Ecto neural progenitor cell (in vitro differentiated cells): ENCODE results near the gene KCNMA1.

Source experiments
- DNase-seq: peaks from one replicate; pipeline ENCODE4 v3.0.0-alpha.2; 2018; ENCODE audit warnings: low spot score

The KCNMA1 gene

GRCh38 chr10:77180794-77181193 is 456.8 kb downstream of the KCNMA1 start:
- DNase-seq = no peak

GRCh38 chr10:77180104-77180503 is 457.5 kb downstream of the KCNMA1 start:
- DNase-seq = no peak

DNA sequence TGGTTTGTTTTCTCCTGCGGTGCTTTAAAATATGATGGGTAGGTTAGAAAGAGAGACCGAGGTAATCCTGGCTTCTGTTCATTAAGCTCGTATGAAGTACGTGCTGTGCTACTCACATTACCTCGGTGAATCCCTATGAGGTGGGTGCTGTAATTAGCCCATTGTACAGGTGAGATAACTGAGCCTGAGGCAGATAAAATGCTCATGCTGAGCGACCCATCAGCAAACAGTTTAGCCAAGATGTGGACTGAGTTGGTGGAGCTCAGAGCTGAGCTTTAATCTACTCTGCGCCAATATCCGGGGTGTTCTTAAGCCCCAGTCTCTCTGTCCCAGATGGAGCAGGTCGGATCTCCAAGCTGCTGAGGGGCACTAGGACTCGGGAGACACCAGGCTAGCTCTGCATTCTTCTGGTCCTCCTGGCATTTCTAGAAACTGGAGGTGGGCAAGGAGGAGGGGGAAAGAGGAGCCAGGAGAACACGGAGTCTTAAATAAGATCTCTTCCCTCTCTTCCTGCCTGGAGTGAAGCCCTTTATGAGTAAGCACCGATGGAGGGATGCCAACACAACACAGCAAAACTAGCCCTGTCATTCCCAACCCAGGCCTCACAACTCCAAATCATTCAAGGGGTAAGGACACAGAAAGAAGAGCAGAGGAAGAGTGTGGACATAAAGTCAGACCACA is 458.5 kb downstream of the KCNMA1 start:
- no peak for DNase-seq

DNA sequence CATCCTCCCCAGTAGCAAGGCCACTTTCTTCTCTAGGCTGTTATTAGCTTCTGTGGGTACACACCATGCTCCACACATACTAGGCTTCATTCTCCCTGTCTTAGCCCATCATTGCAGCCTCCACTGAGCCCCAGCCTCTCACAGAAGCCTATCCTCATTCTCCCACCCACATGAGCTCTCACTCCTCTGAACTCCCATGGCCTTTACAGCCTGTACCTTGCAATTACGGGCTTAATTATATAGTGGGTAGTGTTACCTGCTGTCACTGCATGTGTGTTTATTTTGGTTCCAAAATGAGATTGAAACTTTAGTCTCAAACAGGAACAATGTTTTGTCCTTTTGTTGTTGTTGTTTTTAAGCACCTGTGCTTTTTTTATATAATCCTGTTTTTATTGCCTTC is 460.0 kb downstream of the KCNMA1 start:
- DNase-seq = no peak

GRCh38 chr10:77177161-77177560 is 460.4 kb downstream of the KCNMA1 start:
- no peak for DNase-seq

DNA sequence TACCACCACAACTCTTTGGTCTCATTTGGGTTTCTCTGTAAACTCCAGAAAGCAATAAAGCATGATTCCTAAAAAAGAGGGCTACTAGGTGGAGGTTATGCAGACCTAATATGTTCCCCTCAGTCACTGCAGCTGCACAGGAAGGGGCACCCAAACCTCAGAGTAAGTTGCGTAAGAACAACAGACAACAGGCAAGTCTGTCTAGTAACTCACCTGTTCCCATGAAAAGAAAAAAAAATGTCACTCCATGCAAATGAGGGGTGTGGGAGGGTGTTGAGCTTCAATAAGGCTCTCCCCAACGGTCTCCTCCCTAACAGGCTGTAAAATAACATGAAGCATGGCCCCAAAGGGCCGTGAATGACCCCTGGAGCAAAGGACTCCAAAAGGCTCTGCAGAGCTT is 461.4 kb downstream of the KCNMA1 start:
- DNase-seq = no peak

DNA sequence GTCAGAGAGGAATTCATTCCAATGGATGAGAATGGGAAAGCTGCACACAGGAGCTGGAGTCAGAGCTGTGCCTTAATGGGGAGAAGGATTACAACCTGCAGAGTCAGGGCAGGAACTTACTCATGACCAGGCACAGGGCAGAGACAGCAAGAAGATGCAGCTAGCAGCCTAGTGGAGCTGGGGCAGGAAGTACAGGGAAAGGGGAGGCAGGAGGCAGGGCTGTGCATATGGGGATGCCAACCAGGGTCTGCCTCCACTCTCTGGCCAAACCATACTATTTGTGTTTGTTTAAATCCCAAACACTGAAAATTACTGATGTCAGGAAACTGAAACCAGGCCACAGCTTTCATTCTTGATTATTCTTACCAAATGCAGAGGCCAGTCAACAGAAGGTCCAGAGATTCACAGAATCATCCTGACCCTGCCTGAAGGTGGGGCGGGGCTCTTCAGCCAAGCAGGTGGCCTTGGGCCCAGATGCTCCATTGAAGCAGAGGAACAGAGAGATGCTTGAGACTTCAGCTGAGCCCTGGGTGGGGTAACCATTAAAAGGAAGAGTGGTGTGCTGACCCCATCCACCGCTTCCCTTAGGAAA is 461.9 kb downstream of the KCNMA1 start:
- DNase-seq = no peak

GRCh38 chr10:77173615-77174461 is 463.8 kb downstream of the KCNMA1 start:
- peak; percentile 80 for DNase-seq

DNA sequence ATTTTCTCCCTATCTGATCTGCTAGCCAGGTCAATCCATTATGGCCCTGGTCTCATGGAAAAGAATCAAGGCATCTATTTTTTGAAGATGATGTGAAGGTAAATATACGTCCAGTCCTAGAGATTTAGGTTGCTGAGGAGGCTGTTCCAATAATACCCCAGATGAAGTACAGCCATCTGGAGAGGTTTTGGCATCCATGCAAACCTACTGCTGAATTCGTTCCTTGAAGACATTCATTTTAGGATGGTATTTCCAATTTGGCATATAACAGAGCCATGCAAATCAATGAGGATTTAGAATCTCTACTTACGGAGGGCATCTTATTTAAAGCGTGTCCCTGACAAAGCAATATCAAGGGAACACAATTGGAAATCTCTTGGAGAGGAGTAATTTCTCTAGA is 465.5 kb downstream of the KCNMA1 start:
- DNase-seq = no peak

GRCh38 chr10:77168861-77169260 is 468.7 kb downstream of the KCNMA1 start:
- no peak for DNase-seq

GRCh38 chr10:77168161-77168560 is 469.4 kb downstream of the KCNMA1 start:
- DNase-seq = no peak

DNA sequence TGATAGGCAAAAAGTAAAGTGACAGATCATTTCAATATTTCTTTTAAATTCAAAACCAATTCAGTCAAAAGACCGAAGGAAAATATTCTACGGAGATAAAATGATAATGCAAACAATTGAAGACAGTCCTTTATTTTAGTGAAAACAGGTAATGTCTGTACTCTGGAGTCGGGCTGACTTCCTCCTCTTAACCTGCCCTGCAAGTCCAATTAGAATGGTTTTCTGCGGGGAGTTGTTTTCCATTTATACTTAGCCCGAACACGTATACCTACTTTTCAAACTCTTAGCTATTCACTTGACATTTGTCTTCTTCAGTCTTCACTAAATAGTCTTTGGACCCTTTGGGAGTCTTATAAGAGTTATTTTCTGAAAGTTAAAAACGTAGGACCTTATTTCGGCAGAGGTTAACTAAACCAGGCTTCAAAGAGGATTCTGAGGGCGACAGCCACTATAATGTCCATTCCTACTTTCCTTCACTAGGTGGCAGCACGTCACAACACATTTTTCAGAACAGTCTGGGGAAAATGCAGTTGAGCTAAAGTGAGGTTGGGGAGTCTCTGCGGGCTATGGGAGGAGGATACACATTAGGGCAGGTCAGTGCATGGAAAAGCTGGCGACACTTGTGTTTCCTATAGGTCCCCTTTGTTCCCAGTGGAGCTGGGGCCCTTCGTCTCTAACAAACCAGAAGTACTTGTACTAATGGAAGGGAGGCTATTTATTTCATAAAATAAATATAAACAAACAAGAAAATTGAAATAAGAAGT is 472.0 kb downstream of the KCNMA1 start:
- peak; percentile 68 for DNase-seq

DNA sequence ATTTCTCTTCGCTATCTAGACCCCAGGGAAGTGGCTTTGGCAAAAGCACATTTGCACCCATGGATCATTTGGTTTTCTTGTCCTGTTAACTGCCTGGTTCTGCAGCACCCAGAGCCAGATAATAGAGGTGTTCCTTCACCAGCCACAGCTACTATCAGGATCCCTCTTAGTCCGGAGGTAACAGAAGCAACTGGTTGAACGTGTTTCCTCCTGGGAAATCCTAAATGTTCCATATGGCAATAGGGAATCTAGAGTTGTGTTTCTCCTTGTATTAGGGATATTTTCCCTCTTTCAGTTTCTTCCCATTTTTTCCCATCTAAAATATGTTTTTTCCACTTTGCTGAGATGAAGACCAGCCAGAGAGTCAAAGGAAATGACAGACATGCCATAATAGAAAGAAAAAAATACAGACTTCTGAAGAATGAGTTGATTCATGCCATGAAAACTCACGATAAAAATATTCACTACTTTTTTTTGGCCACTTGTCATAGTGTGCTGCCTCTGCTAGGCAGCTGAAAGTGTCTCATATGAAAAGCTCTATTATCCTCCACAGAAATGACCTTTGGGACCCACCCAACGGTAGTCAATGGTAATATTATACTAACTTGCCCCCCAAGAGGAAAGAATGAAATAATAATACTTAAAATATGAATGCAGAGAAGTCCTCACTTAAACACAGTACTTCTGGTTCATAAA is 472.8 kb downstream of the KCNMA1 start:
- DNase-seq = no peak

DNA sequence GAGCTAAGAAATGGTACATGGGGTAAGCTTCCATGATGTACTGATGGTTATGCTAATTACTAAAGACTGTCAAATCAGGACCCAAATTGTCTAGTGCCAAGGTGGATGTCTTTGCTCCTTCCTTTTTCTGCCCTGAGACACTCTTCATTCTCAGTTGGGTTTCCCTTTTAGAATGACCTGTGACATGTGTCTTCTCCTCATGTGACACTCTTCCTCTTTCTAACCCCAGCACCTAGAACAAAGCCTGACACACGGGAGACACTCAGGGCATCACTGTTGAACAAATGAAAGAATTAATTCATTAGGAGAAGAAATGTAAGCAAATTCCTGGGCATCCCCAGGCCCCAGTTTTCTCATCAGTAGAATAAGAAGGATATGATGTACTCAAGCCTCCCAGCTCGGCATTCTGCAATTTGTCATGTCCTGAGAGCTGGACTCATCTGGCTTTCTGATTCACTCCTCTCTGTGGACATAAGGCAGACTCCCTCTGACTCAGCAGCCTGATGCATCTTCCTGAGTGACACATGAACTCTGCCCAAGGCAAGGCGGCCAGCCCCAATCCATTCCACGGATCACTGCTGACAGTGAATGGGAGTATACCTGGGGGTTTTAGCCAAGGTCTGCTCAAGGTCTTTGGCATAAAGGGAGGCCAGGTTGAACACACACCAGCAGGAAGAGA is 473.8 kb downstream of the KCNMA1 start:
- no peak for DNase-seq

DNA sequence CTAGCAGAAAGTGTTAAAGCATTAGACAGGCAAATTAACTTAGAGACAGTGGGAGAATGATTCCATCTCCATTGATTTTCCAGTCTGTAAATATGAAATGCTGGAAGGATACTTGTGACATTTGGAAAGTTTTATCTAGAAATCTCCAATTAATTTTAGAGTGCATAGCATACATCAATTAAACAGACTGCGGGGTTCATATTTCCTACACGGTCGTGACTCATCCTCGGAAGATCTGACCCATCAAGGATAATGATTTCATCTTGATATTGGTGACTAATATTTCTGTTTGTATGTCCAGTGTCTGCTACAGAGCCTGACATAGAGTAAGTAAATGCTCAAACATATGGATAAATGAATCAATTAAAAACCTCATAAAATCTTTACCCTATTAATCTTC is 474.9 kb downstream of the KCNMA1 start:
- no peak for DNase-seq

DNA sequence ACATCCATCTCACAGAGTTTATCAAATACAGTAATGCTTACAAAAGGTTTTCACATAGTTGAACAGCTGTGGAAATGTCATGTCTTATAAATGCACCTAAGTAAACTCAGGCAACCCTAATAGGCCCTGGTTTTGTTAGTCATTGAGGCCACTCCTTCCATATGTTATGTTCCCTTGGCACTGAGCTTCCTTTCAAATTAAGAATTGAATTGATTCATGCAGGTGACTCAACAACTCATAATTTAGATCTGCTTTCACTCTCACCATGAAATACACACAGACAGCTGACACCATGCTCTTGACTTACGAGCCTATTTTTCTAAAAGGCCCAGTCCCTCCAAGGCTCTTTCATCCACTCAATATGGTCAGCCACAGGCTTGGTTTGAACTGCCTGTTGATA is 476.9 kb downstream of the KCNMA1 start:
- no peak for DNase-seq

DNA sequence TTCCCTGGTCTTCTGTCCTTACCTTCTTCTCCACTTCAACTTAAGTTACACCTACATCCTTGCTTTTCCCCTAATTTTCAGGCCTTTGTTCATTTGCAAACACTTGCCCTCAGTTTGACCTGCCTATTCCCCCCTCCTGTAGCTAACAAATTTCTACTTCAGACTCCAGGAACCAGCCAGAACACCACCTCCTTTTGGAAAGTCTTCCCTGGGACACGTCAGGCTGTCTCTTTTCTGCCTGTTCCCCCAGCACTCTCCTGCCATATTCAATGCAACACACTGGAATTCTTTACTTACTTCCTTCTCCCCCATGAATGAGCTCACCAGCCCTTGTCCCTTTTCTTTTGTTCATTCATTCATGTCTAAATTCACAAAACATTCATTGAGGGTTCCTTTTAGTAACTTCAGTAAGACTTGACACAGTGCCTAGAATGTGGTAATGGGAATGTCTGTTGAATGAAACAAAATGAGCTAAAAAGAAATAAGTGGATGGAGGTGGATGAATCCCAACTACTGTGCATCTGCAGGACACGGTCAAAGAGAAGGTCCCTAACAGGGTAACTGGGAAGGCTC is 478.0 kb downstream of the KCNMA1 start:
- DNase-seq = no peak

GRCh38 chr10:77158666-77159065 is 478.9 kb downstream of the KCNMA1 start:
- DNase-seq = no peak

DNA sequence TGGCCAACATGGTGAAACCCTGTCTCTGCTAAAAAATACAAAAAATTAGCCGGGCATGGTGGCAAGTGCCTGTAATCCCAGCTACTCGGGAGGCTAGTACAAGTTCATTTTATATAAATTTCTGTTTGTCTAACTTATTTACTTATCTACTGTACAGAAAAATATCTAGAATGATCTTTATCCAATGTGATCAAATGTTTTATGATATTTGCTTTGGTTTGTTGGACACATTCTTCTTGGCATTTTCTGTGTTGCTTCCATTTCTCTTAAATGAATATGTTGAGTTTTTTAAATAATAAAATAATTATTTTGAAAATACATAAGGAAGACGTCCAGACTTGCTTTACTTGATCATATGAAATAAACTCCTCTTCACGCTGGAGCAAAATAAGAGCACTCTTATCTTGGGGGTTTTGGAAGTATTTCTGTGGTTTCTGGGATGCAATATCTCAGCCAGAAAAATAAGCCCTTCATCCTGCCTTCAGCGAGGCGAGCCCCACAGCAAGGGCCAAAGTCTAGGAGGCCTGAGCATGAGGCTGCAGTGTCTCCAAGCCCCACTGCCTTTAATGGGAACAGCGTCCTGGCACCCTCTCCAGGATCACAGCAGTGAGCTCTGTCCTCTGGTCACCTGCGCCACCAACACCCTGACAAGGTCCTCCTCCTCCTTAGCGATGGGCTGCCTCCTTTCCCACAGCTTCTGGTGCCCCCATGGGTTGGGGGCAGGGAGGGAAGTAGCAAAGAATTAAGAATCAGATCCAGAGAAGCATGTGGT is 480.2 kb downstream of the KCNMA1 start:
- DNase-seq = no peak

GRCh38 chr10:77156406-77156879 is 481.2 kb downstream of the KCNMA1 start:
- no peak for DNase-seq
